IPS DF 4.7 (cell line): ENCODE data around the gene TPRG1.

Experiments used
- DNase-seq: peaks from one replicate; pipeline ENCODE4 v3.0.0-alpha.2; 2013; ENCODE audit warnings: low spot score; ENCODE audit errors: extremely low read depth

TPRG1 gene, protein sequence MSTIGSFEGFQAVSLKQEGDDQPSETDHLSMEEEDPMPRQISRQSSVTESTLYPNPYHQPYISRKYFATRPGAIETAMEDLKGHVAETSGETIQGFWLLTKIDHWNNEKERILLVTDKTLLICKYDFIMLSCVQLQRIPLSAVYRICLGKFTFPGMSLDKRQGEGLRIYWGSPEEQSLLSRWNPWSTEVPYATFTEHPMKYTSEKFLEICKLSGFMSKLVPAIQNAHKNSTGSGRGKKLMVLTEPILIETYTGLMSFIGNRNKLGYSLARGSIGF

DNA sequence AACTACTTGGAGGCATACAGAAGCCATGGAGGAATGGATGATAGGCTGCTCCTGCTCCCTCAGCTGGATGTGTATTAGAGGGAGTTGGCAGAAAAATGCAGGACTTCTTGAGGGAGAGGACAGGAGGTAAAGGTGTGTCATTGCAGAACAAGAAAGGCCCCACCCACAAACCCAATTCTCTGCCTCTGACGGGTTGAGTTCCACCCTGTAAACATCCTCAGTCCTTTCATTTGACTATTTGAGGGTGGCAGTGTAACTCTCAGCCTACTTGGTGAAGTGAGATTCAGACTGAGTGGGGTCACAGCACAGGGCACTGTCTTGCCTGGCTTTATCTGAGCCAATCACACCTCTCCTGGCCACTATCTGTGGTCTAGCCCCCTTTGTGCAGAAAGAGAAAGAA is at the start of gene TPRG1:
TSS of gene TPRG1 (plus strand) at position 265 of the 400 bp plus-strand sequence. CDS start 35,414 bp downstream, outside the sequence.
- DNase-seq, result no peak

DNA sequence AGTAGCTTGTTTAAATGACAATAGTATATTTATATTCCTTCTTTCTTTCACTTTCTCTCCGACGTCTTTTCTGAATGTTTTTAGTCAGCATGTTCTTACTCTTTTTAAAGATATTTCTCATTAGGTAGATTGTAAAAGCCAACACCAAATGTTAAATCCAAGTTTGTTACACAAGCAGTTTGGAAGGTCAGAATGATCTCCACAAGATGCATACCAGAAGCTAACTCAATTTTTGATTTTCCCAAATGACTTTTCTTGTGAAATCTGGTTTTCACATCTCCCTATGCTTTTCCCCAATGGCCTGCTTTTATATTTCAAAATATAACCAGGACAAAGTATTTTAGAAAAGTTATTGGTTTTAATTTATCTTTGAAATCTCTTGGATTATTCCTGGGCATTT is 49.7 kb upstream of the TPRG1 start:
- DNase-seq, result no peak

DNA sequence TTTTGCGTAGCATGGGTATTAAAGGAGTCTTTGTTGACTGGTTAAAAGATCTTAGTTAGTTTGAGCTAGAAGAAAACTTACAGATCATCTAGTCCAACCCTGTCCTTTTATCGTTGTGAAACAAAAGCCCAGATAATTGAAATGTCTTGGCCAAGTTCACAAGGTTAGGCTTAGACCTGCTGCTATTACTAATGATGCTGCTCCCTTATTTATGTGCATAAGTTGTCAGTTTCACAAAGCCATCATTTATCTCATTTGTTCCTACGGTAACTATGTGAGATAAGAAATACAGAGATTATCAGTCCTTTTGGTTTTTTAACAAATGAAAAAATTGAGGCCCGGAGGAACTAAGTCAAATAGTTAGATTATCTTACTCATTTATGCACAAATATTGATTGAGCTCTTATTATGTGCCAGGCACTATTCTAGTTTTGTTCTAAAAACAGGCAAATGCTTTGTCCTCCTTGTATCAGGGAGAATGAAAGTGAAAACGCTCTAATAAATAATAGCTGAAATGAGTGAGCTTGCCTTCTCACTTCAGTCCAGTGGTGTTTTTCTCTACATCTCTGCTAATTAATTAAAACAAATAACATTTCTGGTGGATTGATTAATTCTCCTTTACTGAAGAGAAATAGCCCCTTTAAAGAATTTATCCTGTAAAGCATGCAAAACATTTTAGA is 49.1 kb upstream of the TPRG1 start:
- no peak for DNase-seq

DNA sequence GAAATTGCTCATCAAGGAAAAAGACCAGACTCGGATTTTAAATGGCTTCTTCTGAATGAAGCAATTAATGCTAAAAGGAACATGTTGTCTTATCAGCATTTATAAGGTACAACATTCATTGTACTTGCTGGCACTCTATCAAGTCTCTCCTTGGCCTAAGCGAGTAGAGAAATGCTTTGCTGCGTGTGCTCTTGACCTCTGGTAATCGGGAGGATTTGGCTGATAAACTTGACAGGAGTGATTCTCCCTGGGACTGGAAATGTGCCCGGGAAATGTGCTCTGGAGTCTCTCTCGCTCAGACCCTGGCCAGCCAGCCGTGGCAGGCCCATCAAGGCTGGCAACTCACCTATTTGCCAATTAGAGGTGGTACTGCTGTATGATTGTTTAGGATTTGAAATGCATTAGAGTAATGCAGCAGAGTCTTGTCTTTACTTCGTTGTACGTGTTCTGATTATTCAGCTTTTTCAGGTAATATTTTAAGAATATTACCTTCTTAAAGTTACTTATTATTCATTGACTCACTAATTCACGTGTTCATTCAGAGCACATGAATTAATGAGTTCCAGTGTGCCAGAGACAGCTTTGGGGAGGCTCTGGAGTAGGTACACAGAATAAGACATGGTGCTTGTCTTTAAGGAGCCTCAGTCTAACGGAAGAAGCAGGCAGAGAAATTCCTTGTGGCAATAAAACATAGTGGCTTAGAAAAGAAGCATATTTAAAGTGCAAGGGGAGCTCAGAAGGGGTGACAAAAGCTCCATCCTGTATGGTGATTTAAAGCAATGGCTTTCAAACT is 48.0 kb upstream of the TPRG1 start:
- DNase-seq, result no peak

DNA sequence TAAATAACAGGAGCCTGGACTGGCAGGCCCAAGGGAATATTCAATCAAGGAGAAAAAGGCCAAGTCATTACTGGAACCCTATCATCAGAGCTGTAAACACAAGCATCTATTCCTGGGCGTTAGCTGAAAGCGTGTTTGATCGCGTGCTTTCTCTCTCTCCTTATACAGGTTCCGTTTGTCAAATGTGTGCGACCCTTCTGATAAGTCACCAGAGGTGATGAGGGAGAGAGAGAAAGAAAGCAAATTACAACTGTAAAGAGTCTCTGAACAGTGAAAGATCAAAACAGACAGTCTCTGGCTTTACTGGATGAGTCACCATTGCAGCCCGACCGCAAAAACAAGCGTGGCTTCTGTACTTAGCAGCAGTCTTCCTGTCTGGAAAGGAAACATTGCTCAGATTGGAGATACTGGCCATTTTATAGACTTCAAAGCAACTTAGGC is 39.5 kb upstream of the TPRG1 start:
- no peak for DNase-seq

DNA sequence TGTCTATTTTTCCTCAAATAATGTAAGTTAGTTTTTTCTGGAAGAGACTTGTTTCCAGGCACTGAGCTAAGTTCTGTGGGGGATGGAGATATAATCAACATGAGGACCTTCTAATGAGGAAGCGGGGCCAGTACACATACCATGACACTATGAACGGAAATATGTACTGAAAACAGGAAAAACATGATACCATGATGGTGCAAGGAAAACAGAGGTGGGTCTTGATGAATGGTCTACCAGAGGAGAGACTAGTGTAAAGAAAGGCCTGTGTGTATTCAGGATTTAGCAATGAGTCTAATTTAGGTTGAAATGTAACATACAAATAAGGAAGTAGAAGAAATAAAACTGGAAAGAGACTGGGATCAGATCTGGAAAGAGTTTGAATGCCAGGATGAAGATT is 38.9 kb upstream of the TPRG1 start:
- no peak for DNase-seq

DNA sequence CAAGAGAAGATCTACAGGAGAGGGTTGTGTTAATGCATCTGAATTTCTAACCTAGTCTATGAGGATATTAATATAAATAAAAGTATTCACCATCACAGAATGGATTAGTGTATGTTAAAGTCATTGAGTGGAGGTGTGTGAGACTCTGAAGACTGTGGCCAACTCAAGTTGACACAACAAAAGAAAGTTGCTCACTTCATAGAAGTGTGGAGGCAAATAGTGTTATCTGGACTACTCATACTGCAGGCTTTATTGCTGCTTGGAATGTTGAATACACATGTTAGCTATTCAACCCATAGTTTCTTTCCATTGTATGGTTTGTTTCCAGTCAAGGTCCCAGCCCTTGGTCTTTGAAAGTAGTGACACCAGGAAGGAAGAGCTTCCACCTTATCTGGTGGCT is 38.0 kb upstream of the TPRG1 start:
- no peak for DNase-seq

DNA sequence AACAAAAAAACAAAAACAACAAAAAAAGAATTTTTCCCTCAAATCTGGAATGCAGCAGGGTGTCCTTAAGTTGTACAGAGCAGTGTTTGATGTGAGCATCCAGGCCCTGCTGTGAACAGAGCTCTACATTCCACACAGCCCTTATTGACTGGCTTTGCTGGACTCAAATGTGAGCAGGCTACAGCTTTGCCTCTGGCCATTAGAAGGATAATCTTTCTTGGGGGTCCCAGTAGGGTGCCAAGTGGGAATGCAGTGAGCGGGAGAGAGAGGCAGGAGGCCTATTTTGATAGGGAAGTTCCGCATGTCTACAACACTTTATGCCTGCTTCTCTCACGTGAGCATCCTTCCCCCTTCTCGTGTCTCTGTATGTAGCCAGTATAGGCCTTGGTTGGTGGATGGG is 34.4 kb upstream of the TPRG1 start:
- DNase-seq, result no peak

DNA sequence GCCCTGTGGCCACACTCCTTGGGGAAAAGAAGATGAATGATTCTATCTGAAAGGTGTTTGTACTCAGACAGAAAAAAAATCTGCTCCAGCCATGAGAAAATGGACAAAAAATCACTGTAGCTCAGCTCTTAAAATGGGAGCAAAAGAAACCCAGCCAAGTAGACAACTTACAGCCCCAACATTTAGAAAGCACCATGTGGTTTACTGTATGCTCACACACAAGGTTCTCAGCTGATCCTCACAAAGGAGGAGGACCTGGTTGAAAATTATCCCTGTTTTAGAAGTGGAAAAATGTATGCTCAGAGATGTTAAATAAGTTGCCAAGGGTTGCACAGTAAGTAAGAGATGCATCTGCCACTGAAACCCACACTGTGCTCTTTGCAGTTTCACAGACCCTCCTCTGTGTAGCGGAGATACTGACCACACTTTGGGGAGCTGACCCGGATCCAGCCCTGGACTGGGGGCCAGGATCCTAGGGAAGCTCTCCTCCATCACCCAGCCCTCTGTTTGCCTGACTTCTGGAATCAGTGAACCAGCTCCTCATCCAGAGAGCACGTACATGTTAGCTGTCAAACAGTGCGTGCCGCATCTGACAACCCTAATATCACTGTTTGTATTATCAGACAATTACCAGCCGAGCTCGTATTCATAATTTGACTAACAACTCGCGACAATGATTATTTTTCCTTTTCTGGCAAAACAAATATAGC is 32.7 kb upstream of the TPRG1 start:
- no peak for DNase-seq

DNA sequence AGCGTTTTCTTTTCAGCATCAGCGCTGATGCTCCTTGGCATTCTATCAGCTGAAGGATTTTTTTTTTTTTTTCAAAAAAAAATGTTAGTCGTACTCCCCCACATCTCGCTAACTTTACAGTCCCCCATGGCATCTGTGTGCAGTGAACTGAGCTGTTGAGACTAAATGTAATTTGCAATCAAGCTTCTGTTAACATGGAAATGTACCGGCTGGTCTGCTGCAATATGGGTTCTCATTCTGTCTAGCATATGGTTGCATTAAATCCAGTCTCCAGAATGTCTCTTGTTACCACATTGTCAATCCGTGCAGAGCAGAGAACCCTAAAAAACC is 32.2 kb upstream of the TPRG1 start:
- no peak for DNase-seq

DNA sequence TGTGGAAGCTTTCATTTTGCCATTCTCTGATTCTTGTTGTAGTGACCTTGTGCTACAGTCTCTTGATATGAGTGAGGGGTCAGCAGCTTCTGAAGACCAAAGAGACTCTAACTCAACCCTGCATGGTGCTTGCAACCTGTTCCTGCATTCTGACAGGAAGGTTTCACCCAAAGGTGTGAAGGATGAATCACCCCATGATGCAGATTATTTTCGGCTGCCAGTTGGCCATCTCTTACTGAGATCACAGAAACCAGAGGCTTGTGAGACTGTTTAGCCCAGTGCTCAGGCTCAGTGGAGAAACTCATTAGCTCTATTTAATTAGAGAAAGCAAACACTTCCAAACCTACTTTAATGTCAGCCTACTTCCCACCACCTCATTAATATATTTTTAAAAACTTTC is 29.2 kb upstream of the TPRG1 start:
- DNase-seq, result no peak

DNA sequence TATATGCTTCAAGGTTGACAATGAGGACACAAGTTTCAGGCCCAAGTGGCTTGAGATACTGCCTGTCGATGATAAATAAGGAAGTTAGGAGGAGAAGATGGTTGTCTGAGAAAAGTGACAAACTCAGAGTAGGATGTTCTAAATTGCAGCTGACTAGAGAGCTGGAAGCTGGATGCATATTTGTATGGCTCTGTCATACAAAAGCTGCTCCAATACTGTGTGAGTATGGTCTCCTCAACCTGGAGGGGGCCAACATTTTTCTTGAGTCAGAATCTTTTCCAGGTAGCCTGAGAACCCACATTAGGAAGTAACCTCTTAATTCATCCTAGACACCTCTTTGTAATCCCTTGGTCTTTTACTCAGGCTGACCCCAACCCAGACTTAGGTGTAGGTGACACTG is 28.4 kb upstream of the TPRG1 start:
- DNase-seq, result no peak

DNA sequence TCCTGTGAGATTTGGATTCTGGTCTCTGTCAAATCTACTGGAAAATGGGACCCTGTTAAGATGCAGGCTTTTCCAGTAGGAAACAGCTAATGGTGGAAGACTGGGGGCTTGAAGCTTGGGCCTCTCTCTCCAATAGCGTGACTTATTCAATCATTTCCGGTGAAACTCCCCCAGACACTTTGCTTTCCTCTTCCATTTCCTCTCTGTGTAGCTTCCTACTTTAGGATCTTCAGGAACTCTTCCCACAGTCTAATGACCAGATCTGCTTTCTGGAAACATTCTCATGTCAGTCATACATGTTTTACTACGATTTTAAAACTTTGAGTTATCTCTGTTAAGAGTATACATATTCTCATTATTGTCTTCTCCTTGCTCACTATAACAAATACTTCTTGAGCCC is 28.0 kb upstream of the TPRG1 start:
- no peak for DNase-seq

DNA sequence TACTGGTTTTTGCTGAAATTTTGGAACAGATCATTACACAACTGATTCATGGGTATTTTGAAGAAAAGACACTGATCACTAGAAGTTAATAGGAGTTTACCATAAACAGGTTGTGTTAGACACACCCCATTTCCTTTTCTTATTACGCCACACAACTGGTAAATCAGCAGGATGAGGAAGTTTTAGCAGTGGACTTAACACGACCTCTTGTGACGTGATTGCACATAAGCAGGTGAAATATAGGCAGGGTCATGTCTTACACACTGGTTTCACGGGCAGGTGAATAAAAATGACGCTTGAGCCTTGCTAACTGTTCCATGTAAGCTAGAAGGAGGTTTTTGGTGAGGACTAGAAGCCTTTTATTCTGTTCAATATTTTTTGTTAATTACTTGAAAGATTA is 27.1 kb upstream of the TPRG1 start:
- no peak for DNase-seq

DNA sequence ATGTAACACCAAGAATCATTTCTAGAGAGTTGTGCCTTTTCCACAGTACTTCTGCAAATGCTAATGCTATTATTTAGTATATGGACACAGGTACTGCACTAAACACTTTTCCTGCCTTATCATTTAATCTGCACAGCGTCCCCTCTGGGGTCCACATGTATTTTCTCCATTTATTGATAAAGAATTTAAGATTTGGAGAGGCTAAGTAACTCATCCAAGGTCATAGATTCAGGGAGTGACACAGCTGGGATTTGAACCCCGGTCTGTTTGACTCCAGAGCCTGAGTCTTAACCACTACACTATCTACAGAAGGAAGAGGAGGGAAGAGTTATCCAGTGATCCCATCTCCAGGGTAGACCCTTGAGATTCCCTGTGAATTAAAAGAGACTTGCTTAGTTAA is 24.9 kb upstream of the TPRG1 start:
- DNase-seq, result no peak

DNA sequence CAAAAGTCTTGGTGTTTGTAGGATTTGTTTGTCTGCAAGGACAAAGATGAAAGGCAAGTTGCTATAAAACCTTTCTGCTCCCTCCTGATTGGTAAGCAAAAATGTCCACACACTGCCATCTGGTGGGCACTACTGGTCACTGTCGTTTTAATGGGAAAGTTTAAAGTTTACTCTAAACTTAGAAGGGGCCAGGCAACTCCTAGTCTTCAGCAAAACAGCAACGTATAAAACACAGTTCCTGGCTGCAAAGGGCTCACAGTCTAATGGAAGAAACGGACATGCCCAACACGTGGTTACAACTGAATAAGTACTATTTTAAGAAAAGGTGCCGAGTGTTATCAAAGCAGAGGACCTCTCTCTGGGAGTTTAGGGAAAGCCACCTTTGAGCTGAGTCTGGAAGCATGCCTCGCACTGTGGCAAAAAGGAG is 23.7 kb upstream of the TPRG1 start:
- peak; percentile 64 for DNase-seq

DNA sequence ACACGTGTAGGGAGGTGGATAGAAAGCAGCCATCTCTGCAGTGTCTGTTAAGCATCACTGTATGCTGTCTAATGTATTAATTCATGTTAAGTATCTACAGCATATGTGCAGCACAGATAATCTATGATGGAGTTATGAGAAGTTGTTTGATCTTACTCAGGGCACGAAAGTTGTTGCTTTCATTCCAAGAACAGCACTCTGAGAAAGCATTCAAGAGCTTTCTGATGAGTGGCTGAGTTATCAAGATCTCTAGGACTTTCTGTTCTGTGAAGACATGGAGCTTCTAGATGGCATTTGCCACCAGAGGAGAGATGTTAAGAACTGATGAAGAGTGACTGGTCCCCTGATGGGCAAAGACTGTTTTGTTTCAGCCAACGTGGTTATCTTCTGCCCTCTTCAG is 22.6 kb upstream of the TPRG1 start:
- no peak for DNase-seq

DNA sequence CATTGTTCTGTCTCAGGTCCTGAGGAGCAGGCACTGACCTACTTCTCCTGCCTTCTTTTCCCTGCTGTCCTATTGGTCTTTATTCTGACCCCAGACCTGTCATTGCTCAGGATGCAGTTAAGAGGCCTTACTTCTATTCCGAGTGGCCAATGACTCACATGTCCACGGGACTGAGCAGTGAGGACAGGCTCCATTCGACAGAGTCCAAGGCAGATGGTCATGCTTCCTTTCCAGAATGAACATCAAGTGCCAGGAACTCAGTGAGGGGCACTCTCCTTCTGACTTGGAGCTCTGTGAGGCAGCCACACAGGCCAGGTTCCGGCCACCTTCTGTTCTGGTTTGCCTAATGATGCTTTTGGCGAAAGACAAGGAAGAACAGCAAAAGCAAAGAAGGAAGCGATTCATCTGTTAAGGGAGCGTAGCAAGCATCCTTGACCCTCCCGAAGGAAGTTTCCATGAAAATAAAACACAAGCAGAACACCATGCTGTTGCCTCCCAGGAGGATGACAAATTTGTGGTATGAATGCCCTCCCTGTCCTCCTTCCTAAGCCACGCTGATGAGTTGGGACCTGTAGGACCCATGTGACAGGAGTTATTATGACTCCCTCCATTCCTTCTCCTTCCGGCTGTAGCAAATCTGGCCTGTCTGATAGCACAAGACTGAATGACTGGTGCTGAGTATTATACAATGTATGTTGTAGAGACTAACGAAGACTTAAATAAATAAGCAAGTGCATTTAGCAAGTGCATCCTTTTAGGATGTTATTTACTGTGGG is 14.4 kb upstream of the TPRG1 start:
- DNase-seq, result no peak

DNA sequence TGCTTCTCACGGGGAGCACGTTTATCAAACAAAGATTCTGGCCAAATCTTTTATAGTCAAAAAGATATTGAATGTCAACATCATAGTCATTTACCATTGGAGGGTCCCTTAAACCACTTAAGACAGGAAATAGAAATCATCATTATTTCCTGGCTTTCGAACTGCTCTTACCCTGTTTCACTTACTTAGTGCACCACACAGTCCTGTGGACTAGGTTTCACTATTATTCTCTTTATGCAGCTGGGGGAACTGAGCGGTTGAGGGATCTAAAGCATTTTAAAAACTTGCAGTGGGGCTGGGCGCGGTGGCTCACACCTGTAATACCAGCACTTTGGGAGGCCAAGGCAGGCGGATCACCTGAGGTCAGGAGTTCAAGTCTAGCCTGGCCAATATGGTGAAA is 13.7 kb upstream of the TPRG1 start:
- no peak for DNase-seq

DNA sequence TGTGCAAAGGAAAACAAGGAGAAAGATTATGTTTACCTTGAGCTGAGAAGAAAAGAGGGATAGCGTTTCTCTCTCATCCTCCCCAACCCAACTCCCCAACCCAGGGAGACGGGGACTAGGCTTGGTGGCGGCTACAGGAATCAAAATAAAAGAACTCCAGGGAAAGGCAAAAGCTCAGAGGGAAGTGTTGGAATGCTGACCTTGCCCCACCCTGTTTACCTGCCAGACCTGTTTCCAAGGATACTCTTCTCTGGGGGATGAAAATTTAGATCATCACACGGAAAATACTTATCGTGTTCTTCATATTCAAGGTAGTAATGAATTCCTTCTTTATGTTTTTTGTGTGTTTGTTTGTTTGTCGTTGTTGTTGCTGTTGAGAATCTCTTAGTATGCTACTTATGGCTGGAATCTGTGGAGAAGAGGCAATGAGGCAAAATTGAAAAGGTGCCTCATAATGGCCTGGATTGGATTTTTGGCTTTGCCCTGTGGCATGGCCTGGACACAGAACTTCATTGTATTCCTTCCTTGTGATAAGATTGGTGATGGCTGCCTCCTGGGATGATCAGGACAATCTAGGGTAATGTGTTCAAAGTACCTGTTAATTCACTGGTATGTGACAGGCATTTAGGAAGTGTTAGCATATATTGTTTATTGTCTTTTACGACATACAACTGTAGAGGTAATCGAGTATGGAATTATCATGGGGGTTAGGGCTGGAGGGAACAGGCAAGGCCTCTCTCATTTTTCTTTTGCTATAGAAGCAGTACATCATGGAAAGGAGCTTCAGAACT is 11.1 kb upstream of the TPRG1 start:
- DNase-seq, result no peak
